ENCODE results near the gene LYZL1. TPM values are rescaled to one million over a fixed set of nuclear protein-coding genes. Genes with fewer than 3 reads are reported as not detected.
"Not testable (repeated sequence)": the region's sequence is repeated elsewhere in the genome, so short reads cannot be mapped to it uniquely, and the experiment has no call there.

The LYZL1 gene
- total RNA-seq, 1 experiment from 2014 or later, result not detected

GRCh38 chr10:29310463-29310862 is 21.6 kb downstream of the LYZL1 start:
- ATAC-seq; DNase-seq (ENCODE audit: low spot score); H3K27ac Mint-ChIP-seq; H3K36me3 Mint-ChIP-seq; H3K4me1 Mint-ChIP-seq; H3K4me3 Mint-ChIP-seq; H3K27me3 Mint-ChIP-seq (ENCODE audit: low read depth); CTCF ChIA-PET; POLR2A ChIA-PET: not testable (repeated sequence)
- H3K9me3 Mint-ChIP-seq, result peaks cover 14% of the 10 kb centered on the region

- Mint-ChIP-seq H3K9me3 (peaks cover 10% of the 10 kb centered on the region), H3K27me3 (ENCODE audit: low read depth) (no peaks in the 10 kb centered on the region), H3K4me3 (no peak overlapping the region), H3K36me3 (peaks cover 3% of the 10 kb centered on the region; the same call in 1 of the 2 replicates), H3K27ac (no peak overlapping the region), H3K4me1 (peaks cover 6% of the 10 kb centered on the region)
- no peak for DNase-seq (ENCODE audit: low spot score)
- ChIA-PET CTCF (no interaction called here), POLR2A (interaction anchor here (0.5 to 0.6 kb wide), 2 partner anchors 694 to 768 kb away, joined by 3 read pairs; no protein-coding TSS in a partner anchor)
- TF ChIP-seq EMX1 (CRISPR knock-in tag; IDR thresholded peaks at IDR 0.05), result no peak
- TF ChIP-seq GRHL2 (CRISPR knock-in tag; IDR thresholded peaks at IDR 0.05; ENCODE audit: insufficient replicate concordance, severe bottlenecking), result no peak
- ATAC-seq, result no peak
These were observed 24.2 kb downstream of the LYZL1 start for GRCh38 chr10:29313071-29313470.

- no peak overlapping the region for H3K27ac Mint-ChIP-seq
- no peaks in the 10 kb centered on the region for H3K27me3 Mint-ChIP-seq (ENCODE audit: low read depth)
- ChIA-PET CTCF (no interaction called here), POLR2A (no interaction called here)
- H3K9me3 Mint-ChIP-seq, result peaks cover 8% of the 10 kb centered on the region
- no peak for TF ChIP-seq RORB (CRISPR knock-in tag; IDR thresholded peaks at IDR 0.05)
- no peak for TF ChIP-seq ZNF219 (CRISPR knock-in tag; IDR thresholded peaks at IDR 0.05; ENCODE audit: borderline replicate concordance)
- no peak for TF ChIP-seq NR2C2 (CRISPR knock-in tag; IDR thresholded peaks at IDR 0.05)
- TF ChIP-seq ZNF671 (CRISPR knock-in tag; IDR thresholded peaks at IDR 0.05), result no peak
- no peak for TF ChIP-seq OVOL2 (CRISPR knock-in tag; IDR thresholded peaks at IDR 0.05; ENCODE audit: borderline replicate concordance)
- TF ChIP-seq ZNF416 (CRISPR knock-in tag; IDR thresholded peaks at IDR 0.05), result no peak
- TF ChIP-seq IRF2 (CRISPR knock-in tag; IDR thresholded peaks at IDR 0.05; ENCODE audit: borderline replicate concordance, low read depth), result no peak
- H3K4me1 Mint-ChIP-seq, result peaks cover 19% of the 10 kb centered on the region
- DNase-seq (ENCODE audit: low spot score) (no peak), ATAC-seq (no peak)
- H3K4me3 Mint-ChIP-seq, result no peak overlapping the region
- peaks cover 3% of the 10 kb centered on the region; the same call in 1 of the 2 replicates for H3K36me3 Mint-ChIP-seq
These were observed 25.9 kb downstream of the LYZL1 start for GRCh38 chr10:29314726-29315125.

- no peaks in the 10 kb centered on the region for H3K36me3 Mint-ChIP-seq
- no peak for DNase-seq (ENCODE audit: low spot score)
- no peak overlapping the region for H3K4me3 Mint-ChIP-seq
- H3K4me1 Mint-ChIP-seq, result peaks cover 15% of the 10 kb centered on the region
- no peaks in the 10 kb centered on the region; the same call in 1 of the 2 replicates for H3K27me3 Mint-ChIP-seq (ENCODE audit: low read depth)
- CTCF ChIA-PET, result interaction anchor here (1.3 kb wide), 1 partner anchor 11 kb away, joined by 8 read pairs; no protein-coding TSS in a partner anchor
- no peak for ATAC-seq
- TF ChIP-seq FOXP1 (CRISPR knock-in tag; IDR thresholded peaks at IDR 0.05; ENCODE audit: borderline replicate concordance) (no peak), ZNF396 (CRISPR knock-in tag; IDR thresholded peaks at IDR 0.05; ENCODE audit: borderline replicate concordance) (no peak)
- H3K27ac Mint-ChIP-seq, result no peak overlapping the region
- POLR2A ChIA-PET, result no interaction called here
- H3K9me3 Mint-ChIP-seq, result peaks cover 3% of the 10 kb centered on the region; the same call in 1 of the 2 replicates
These were observed 26.9 kb downstream of the LYZL1 start for GRCh38 chr10:29315814-29316213.

- no peak for ATAC-seq
- no peak for TF ChIP-seq MXD4 (CRISPR knock-in tag; IDR thresholded peaks at IDR 0.05; ENCODE audit: borderline replicate concordance)
- TF ChIP-seq GABPB1 (CRISPR knock-in tag; IDR thresholded peaks at IDR 0.05), result peak; percentile 59; the same call in 1 of the 2 replicates
- no peak for TF ChIP-seq ZNF138 (CRISPR knock-in tag; conservative IDR thresholded peaks at IDR 0.05)
- no peak for TF ChIP-seq ERG (CRISPR knock-in tag; IDR thresholded peaks at IDR 0.05)
- TF ChIP-seq OVOL2 (CRISPR knock-in tag; IDR thresholded peaks at IDR 0.05; ENCODE audit: borderline replicate concordance), result no peak
- no peak for TF ChIP-seq TEAD1 (CRISPR knock-in tag; IDR thresholded peaks at IDR 0.05)
- Mint-ChIP-seq H3K4me1 (peaks cover 20% of the 10 kb centered on the region), H3K4me3 (no peak overlapping the region), H3K27ac (no peak overlapping the region), H3K27me3 (ENCODE audit: low read depth) (no peaks in the 10 kb centered on the region; the same call in 1 of the 2 replicates), H3K9me3 (peaks cover 3% of the 10 kb centered on the region; the same call in 1 of the 2 replicates), H3K36me3 (no peaks in the 10 kb centered on the region)
- ChIA-PET CTCF (interaction anchor here (1.3 to 1.4 kb wide), 2 partner anchors 12 kb away, joined by 4 to 8 read pairs; no protein-coding TSS in a partner anchor), POLR2A (no interaction called here)
- no peak for DNase-seq (ENCODE audit: low spot score)
These were observed 27.6 kb downstream of the LYZL1 start for GRCh38 chr10:29316308-29317026.
